GM19193 (cell line): ENCODE data around the gene TCTN2.

Experiments
- POLR2A ChIP-seq: IDR thresholded peaks from 4 replicates; pipeline ENCODE4 v1.6.1; 2011; ENCODE audit not compliant: insufficient read depth, insufficient read length; ENCODE audit errors: extremely low read depth

Gene TCTN2

DNA sequence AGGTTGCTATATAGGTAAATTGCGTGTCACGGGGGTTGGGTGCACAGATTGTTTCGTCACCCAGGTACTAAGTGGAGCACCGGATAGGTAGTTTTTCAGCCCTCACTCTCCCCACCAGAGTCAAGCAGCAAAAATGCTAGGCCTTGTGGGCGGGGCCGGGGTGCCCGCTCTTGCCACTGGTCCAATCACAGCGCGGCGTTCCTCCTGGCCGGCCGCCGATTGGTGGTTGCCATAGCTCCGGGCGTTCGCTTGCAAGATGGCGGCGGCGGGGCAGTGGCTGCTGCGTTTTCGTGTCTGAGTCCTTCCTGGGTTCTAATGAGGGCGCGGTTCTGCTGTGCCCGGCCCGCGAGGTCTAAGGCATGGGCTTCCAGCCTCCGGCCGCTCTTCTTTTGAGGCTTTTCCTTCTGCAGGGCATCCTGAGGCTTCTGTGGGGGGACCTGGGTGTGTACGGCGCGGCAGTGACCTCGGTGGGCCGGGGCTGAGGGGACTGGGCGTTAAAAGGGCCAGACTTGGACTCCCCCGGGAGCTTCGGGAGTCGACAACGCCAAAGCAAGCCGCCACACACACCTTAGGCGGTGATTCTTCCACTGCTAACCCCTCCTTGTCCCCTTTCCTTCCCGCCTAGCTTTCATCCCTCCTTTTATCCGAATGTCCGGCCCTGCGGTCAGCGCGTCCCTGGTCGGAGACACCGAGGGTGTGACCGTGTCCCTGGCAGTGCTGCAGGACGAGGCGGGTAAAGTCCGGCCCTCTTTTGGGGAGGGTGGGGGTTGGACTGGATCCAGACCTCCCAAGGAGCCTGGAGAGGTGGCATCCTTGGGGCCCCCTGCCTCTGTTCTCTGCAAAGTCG lies at the start of gene TCTN2:
TCTN2 (plus strand) TSS at position 232 of the 847 bp plus-strand sequence; CDS start at position 360, 128 bp downstream.
- TF ChIP-seq POLR2A: peak; percentile 49

DNA sequence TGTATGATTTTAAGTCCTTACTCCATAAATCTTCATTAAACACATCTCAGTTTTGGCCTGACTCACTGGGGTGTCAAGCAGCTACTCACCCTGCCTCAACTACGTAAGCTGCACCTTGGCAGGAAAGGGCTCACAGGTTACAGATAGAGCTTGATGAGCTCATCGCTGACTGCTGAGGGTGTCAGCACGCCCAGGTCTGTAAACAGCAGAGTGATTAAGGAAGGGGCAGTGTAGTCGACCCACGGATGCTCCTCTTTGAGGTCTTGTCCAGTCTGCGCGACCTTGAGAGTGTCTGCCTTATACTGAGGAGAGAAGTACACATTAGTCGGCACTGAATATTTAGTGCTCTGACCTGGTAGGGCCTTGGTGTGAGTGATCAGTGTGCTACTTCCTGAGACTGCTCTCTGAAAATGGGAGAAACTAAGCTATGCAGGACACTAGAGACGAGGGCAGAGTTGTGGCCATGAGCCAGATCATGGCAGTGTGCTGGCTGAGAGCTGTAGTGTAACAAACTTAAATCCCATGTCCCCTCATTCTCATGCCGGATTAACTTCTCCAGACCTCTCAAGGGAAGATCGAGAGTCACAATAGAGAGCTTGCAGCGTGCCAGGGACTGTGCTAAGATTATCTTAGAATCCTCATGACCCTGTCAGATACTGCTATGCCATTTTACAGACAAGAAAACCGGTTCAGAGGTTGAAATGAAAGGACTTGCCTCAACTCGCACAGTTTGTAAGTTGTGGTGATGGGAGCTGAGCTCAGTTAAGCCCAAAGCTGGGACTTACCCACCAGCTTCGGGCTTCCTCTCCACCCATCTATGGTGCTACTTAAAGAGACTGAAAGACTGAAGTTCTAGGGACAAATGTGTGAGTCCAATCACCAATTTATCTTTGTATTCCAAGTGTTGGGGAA lies 49.0 kb upstream of the TCTN2 start:
- no peak for TF ChIP-seq POLR2A

GRCh38 chr12:123633379-123634141 lies 37.4 kb upstream of the TCTN2 start, which contains the start of the genes EIF2B1 and GTF2H3:
EIF2B1 (minus strand) TSS chr12:123633686; CDS start chr12:123633557, 129 bp downstream.
GTF2H3 (plus strand) TSS chr12:123633829; CDS start chr12:123633860, 31 bp downstream.
- TF ChIP-seq POLR2A: peak; percentile 99

GRCh38 chr12:123634142-123634561 lies 36.8 kb upstream of the TCTN2 start:
- no peak for TF ChIP-seq POLR2A

GRCh38 chr12:123643911-123644310 lies 27.0 kb upstream of the TCTN2 start:
- TF ChIP-seq POLR2A: no peak

GRCh38 chr12:123645380-123645779 lies 25.5 kb upstream of the TCTN2 start:
- TF ChIP-seq POLR2A: no peak

DNA sequence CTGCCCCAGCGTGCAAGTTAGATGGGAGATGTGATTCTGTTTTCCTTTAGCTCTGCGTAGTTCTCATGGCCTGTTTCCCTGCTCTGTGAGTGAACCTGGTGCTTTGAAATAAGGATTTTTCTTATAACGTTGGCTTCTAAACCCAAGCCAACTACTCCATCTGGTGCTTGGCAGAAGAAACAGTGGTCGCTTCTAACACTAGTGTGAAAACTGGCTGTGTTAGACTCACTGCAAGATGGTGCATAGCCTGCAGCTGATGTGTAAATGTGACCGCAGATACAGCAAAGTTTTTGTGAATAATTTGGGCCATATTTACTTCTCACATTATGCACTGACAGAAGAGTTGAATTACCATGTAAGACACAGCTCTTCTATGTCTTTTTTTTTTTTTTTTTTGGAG lies 25.0 kb upstream of the TCTN2 start:
- TF ChIP-seq POLR2A: no peak

DNA sequence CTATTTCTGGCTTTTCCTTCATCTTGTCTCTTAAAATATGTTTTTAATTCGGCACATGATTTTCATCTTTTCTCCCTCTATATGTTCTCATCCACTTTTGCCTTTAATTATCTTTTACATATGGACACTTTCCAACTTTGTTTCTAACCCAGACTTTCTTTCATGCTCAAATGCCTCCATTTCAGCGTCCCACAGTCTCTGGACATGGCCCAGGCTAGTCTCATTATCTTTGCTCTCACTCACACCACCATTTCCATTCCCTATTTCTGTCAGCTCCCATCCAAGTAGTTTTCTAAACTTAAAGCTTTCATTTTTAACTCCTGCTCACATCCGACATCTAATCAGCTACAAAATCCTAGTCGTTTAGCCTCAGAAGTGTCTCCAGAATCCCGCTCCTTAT lies 22.5 kb upstream of the TCTN2 start:
- no peak for TF ChIP-seq POLR2A

DNA sequence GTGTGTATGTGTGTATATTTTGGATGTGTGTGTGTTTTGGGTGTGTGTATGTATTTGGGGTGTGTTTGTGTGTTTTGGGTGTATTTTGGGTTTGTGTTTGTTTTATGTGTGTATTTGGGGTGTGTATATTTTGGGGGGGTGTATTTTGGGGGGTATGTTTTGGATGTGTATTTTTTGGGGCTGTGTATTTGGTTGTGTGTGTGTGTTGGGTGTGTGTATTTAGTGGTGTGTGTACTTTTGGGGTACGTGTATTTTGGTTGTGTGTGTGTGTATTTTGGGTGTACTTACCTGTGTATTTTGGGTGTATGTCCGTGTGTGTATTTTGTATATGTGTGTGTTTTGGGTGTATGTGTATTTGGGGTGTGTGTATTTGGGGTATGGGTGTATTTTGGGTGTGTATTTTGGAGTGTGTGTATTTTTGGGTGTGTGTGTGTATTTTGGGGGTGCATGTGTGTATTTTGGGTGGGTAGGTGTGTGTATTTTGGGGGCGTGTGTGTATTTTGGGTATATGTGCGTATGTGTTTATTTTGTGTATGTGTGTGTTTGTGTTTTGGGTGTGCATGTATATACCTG lies 16.7 kb upstream of the TCTN2 start:
- TF ChIP-seq POLR2A: no peak

DNA sequence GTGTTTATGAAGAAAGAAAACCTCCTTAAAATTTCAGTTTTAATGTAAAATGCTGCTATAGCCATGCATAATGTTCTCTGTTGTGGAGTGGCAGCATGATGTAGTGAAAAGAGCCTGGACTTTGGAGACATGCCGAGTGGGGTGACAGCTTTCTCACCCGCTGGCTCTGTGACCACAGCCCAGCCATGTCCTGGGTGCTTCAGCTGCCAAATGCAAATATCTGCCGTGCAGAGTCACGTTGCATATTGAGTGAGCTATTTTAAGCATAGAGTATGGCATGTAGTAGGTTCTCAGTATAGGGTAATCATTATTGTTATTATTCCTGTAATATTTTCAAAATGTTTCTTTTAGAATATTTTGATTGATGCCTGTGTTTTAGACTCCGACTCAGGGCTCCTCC lies 15.5 kb upstream of the TCTN2 start:
- TF ChIP-seq POLR2A: no peak

DNA sequence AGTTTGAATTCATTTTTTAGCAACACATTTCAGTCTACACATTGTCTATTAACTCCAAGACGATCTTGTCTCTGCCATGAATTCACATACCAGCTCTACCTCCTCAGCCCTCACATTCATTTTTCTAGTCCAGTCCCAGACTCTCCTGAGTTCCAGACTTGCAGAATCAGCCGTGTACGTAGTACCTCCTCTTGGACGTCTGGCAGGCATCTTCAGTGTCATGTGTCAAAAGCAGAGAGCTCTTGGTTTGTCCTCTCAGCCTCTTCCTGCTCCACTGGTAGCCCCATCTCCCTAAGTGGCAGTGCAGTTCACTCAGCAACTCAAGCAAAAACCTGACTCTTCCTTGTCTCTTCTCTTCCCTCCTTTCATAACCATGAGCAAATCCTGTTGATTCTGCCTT lies 14.5 kb upstream of the TCTN2 start:
- no peak for TF ChIP-seq POLR2A

- no peak for TF ChIP-seq POLR2A
These were observed 13.7 kb upstream of the TCTN2 start for GRCh38 chr12:123657211-123657610.

DNA sequence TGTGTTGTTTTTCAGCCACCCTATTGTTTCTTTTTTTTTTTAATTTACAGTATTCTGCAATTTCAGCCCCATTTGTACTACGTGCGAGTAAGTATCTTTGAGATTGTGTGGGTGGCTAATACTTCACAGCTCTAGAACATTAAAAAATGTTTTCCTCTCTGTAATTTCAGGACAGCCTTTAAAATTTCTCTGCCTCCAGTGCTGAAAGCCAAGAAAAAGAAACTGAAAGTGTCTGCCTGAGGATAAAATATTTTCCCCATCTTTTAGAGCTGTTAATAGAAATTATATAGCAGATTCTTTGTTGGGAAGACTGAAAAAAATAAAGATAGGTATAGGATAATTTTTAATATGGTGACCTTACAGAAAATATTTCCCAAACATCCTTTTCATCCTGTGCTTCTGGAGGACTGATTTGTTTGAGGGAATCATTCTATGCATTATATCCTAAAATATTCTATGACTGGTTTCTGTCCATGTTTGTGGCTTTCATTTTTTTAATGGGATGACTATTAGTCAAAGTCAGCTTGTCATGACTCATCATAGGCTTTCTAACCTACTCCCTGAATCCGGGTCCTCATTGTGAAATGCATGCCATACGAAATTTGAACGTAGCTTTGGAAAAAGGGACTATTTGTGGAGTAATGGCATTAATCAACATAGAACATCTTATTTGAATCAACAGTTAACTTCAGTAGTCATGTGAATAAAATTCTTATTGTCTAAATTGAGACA lies 10.8 kb upstream of the TCTN2 start:
- no peak for TF ChIP-seq POLR2A

- TF ChIP-seq POLR2A: no peak
These were observed 3.1 kb upstream of the TCTN2 start for GRCh38 chr12:123667771-123668170.
